ENCODE data around the gene TRAF2. TPM values are rescaled to one million over a fixed set of nuclear protein-coding genes. Genes with fewer than 3 reads are reported as not detected.
A peak's percentile ranks its signal among the peaks of the same experiment; 100 is the strongest.

Gene TRAF2
- total and polyA plus RNA-seq, 2 of the 13 experiments (the other 11 are each of a cell fraction or from before 2014, with no cell fraction given) = 12.4 to 13.6 TPM

GRCh38 chr9:136944519-136945332 lies 58.4 kb downstream of the TRAF2 start, which contains the start of the genes C8G and FBXW5 (continued):
- TF ChIP-seq ZBTB38 (CRISPR knock-in tag; IDR thresholded peaks at IDR 0.05) (peak; percentile 62; the same call in 1 of the 2 replicates), CEBPG (CRISPR knock-in tag; IDR thresholded peaks at IDR 0.05) (peak; percentile 43; the same call in 1 of the 2 replicates), AGO1 (IDR thresholded peaks at IDR 0.05; ENCODE audit: low read depth, low read length, poor library complexity, severe bottlenecking) (peak; percentile 79), HNF1A (IDR thresholded peaks at IDR 0.05; ENCODE audit: low read depth) (no peak), HNF1A (CRISPR knock-in tag; IDR thresholded peaks at IDR 0.05; ENCODE audit: borderline replicate concordance) (no peak; the same call in 1 of the 2 replicates), U2AF1 (optimal IDR thresholded peaks at IDR 0.05; ENCODE audit: low read depth, low read length) (no peak), ZNF136 (CRISPR knock-in tag; IDR thresholded peaks at IDR 0.05; ENCODE audit: low read depth) (peak; percentile 47; the same call in 1 of the 2 replicates), KMT2B (CRISPR knock-in tag; IDR thresholded peaks at IDR 0.05) (no peak), CBX2 (IDR thresholded peaks at IDR 0.05; ENCODE audit: low read depth, low read length) (no peak), CBX2 (CRISPR knock-in tag; IDR thresholded peaks at IDR 0.05; ENCODE audit: low read depth) (no peak), JUN (CRISPR knock-in tag; IDR thresholded peaks at IDR 0.05) (peak; percentile 48; the same call in 1 of the 2 replicates), SUZ12 (IDR thresholded peaks at IDR 0.05; ENCODE audit: low read depth, low read length) (no peak), ZNF503 (CRISPR knock-in tag; IDR thresholded peaks at IDR 0.05) (no peak), SRSF9 (IDR thresholded peaks at IDR 0.05; ENCODE audit: borderline replicate concordance, insufficient read depth, low read depth, low read length, poor library complexity, severe bottlenecking) (no peak), ARHGAP35 (CRISPR knock-in tag; IDR thresholded peaks at IDR 0.05; ENCODE audit: borderline replicate concordance) (0 out of 2 replicates have a peak, but pooled peaks have one; percentile 18), TFE3 (CRISPR knock-in tag; IDR thresholded peaks at IDR 0.05) (peak; percentile 53), HDAC1 (CRISPR knock-in tag; IDR thresholded peaks at IDR 0.05) (peak; percentile 83), KMT2A (CRISPR knock-in tag; IDR thresholded peaks at IDR 0.05) (peak; percentile 70), ZKSCAN8 (CRISPR knock-in tag; IDR thresholded peaks at IDR 0.05; ENCODE audit: borderline replicate concordance) (peak; percentile 55; the same call in 1 of the 2 replicates), ZNF317 (CRISPR knock-in tag; IDR thresholded peaks at IDR 0.05) (no peak), GLI4 (CRISPR knock-in tag; IDR thresholded peaks at IDR 0.05; ENCODE audit: borderline replicate concordance) (no peak), KDM5B (CRISPR knock-in tag; IDR thresholded peaks at IDR 0.05; ENCODE audit: borderline replicate concordance) (no peak; the same call in 1 of the 2 replicates)
